IMR-90 (cell line): Measurements from ENCODE around the gene KRT32.

Experiments used
- BHLHE40 ChIP-seq: fragments of 150-350 bp; IDR thresholded peaks from 2 replicates; pipeline ENCODE4 v1.6.1; 2016; ENCODE audit warnings: mild to moderate bottlenecking, low read depth, low read length
- CEBPB ChIP-seq: IDR thresholded peaks from 2 replicates; pipeline ENCODE4 v1.6.1; 2012; ENCODE audit warnings: low read depth, low read length, improper control_type of control experiment
- FOS ChIP-seq: fragments of 150-350 bp; IDR thresholded peaks from 2 replicates; pipeline ENCODE4 v1.6.1; 2016; ENCODE audit warnings: low read depth, low read length
- MAZ ChIP-seq: IDR thresholded peaks from 2 replicates; pipeline ENCODE4 v1.6.1; 2012; ENCODE audit warnings: low read depth, mild to moderate bottlenecking, low read length, improper control_type of control experiment, moderate library complexity, borderline replicate concordance
- MXI1 ChIP-seq: IDR thresholded peaks from 2 replicates; pipeline ENCODE4 v1.6.1; 2012; ENCODE audit warnings: low read depth, mild to moderate bottlenecking, low read length, moderate library complexity, borderline replicate concordance
- POLR2A ChIP-seq: IDR thresholded peaks from 2 replicates; pipeline ENCODE4 v1.6.1; 2012; ENCODE audit warnings: mild to moderate bottlenecking, low read depth, low read length
- RAD21 ChIP-seq: IDR thresholded peaks from 2 replicates; pipeline ENCODE4 v1.6.1; 2012; ENCODE audit warnings: low read length, improper control_type of control experiment
- RCOR1 ChIP-seq: IDR thresholded peaks from 2 replicates; pipeline ENCODE4 v1.6.1; 2012; ENCODE audit warnings: mild to moderate bottlenecking, low read length, improper control_type of control experiment; ENCODE audit not compliant: insufficient replicate concordance
- RFX5 ChIP-seq: IDR thresholded peaks from 2 replicates; pipeline ENCODE4 v1.8.0; 2012; ENCODE audit warnings: low read depth, mild to moderate bottlenecking, low read length, moderate library complexity
- SMC3 ChIP-seq: fragments of 150-350 bp; IDR thresholded peaks from 2 replicates; pipeline ENCODE4 v1.6.1; 2016; ENCODE audit warnings: low read depth, mild to moderate bottlenecking, antibody characterized with exemption, low read length, moderate library complexity
- TF ChIP-seq, protein P1 (sequence below): conservative IDR thresholded peaks from 2 replicates; pipeline ENCODE4 v1.5.1; 2012; ENCODE audit warnings: mild to moderate bottlenecking, low read depth, low read length, improper control_type of control experiment
- TF ChIP-seq, protein P2 (sequence below): fragments of 150-350 bp; IDR thresholded peaks from 2 replicates; pipeline ENCODE4 v1.6.1; 2017; ENCODE audit warnings: mild to moderate bottlenecking, antibody characterized with exemption, low read length, low read depth
- TF ChIP-seq, protein P3 (sequence below): fragments of 150-350 bp; IDR thresholded peaks from 2 replicates; pipeline ENCODE4 v1.6.1; 2016; ENCODE audit warnings: low read depth, mild to moderate bottlenecking, low read length, moderate library complexity, borderline replicate concordance

DNA sequence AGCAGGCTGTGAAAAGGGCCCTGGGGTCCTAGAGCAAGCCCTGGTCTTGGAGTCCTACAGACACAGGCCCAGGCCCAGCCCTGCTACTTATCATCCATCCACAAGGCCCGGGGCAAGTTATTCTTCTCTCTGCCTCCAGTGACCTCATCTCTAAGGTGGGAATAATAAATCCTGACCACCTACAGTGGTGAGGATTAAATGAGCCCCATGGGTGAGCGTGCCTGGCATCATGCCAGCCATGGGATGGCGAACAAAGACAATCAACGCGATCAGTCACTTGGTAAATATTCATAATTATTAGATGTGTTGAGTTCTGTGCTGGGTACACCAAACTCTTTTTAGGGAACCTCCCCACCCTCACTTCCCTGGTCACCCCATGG lies 46.0 kb upstream of the KRT32 start:
- TF ChIP-seq, protein P1, sequence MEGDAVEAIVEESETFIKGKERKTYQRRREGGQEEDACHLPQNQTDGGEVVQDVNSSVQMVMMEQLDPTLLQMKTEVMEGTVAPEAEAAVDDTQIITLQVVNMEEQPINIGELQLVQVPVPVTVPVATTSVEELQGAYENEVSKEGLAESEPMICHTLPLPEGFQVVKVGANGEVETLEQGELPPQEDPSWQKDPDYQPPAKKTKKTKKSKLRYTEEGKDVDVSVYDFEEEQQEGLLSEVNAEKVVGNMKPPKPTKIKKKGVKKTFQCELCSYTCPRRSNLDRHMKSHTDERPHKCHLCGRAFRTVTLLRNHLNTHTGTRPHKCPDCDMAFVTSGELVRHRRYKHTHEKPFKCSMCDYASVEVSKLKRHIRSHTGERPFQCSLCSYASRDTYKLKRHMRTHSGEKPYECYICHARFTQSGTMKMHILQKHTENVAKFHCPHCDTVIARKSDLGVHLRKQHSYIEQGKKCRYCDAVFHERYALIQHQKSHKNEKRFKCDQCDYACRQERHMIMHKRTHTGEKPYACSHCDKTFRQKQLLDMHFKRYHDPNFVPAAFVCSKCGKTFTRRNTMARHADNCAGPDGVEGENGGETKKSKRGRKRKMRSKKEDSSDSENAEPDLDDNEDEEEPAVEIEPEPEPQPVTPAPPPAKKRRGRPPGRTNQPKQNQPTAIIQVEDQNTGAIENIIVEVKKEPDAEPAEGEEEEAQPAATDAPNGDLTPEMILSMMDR, result no peak
- TF ChIP-seq, protein P2, sequence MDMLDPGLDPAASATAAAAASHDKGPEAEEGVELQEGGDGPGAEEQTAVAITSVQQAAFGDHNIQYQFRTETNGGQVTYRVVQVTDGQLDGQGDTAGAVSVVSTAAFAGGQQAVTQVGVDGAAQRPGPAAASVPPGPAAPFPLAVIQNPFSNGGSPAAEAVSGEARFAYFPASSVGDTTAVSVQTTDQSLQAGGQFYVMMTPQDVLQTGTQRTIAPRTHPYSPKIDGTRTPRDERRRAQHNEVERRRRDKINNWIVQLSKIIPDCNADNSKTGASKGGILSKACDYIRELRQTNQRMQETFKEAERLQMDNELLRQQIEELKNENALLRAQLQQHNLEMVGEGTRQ, result no peak
- TF ChIP-seq POLR2A (no peak), SMC3 (no peak), RCOR1 (no peak), CEBPB (no peak), RFX5 (no peak), RAD21 (no peak), MAZ (no peak), MXI1 (no peak), FOS (no peak), BHLHE40 (no peak)
- TF ChIP-seq, protein P3, sequence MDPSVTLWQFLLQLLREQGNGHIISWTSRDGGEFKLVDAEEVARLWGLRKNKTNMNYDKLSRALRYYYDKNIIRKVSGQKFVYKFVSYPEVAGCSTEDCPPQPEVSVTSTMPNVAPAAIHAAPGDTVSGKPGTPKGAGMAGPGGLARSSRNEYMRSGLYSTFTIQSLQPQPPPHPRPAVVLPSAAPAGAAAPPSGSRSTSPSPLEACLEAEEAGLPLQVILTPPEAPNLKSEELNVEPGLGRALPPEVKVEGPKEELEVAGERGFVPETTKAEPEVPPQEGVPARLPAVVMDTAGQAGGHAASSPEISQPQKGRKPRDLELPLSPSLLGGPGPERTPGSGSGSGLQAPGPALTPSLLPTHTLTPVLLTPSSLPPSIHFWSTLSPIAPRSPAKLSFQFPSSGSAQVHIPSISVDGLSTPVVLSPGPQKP, result no peak
